ENCODE results near the gene CHST8.
"Not testable (repeated sequence)": the region's sequence is repeated elsewhere in the genome, so short reads cannot be mapped to it uniquely, and the experiment has no call there.

The CHST8 gene

DNA sequence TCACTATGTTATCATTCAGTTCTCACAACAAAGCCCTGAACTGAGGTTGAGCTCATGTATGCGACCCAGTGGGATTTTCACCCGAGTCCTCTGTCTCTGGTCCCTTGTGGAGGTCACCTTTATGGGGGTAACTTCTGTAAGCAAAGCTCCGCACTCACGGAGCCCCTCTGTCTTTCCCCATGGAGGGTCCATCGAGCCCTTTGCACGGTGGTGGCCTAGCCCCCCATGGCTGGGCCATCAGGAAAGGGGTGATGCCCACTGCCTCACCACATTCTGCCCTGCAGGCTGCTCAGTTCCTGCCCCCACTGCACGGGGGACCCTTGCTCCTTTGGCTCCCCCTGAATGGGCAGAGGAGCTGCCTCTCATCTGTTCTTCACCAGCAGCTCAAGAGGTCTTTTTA lies 39.6 kb downstream of the CHST8 start:
- no peak overlapping the region for H3K27ac ChIP-seq
- H3K4me3 ChIP-seq (ENCODE audit: low read depth, low read length): no peak overlapping the region
- no peaks in the 10 kb centered on the region for H3K36me3 ChIP-seq (replicated peaks)
- H3K27me3 ChIP-seq (replicated peaks): no peaks in the 10 kb centered on the region
- TF ChIP-seq, protein P1, sequence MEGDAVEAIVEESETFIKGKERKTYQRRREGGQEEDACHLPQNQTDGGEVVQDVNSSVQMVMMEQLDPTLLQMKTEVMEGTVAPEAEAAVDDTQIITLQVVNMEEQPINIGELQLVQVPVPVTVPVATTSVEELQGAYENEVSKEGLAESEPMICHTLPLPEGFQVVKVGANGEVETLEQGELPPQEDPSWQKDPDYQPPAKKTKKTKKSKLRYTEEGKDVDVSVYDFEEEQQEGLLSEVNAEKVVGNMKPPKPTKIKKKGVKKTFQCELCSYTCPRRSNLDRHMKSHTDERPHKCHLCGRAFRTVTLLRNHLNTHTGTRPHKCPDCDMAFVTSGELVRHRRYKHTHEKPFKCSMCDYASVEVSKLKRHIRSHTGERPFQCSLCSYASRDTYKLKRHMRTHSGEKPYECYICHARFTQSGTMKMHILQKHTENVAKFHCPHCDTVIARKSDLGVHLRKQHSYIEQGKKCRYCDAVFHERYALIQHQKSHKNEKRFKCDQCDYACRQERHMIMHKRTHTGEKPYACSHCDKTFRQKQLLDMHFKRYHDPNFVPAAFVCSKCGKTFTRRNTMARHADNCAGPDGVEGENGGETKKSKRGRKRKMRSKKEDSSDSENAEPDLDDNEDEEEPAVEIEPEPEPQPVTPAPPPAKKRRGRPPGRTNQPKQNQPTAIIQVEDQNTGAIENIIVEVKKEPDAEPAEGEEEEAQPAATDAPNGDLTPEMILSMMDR (IDR thresholded peaks at IDR 0.05; ENCODE audit: low read depth, low read length, missing control alignments): no peak
- DNase-seq: no peak
- in situ Hi-C loops (cut with HindIII; ENCODE audit: low pct_ligation_motif_present, low sequenced_read_pairs): no loop called here

DNA sequence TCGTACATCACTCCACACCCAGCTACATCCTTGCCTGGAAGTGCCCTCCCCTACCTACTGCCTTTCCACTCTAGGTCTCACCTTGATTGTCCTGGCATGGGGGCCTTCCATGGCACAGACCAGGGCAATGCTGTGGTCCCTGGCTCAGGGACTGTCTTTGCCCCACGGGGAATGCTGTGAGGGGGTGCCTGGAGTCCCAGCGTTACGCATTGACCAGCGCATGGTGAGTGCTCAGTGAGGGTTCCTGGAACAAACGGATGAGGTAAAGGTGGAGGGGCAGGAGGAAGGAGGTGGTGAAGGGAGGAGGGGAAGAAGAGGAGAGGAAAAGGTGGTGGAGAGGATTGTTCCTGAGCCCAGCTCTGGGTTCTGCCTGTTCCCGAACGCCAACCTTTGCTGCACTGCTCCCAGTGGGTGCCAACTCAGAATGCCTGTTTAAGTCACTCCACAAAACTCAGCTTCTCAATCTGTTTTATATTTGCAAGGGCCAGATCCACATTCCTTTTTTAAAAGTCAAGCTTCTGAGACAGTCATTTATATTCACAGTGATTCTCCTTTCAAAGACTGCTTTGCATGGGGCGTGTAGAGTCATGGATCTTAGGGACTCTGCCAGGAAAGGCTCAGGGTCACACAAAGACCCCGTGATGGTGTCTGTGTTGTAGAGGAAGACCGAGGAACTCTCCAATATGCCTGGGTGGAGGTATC lies 40.8 kb downstream of the CHST8 start:
- H3K27me3 ChIP-seq (replicated peaks): no peaks in the 10 kb centered on the region
- no peak overlapping the region for H3K27ac ChIP-seq
- H3K36me3 ChIP-seq (replicated peaks): no peaks in the 10 kb centered on the region
- DNase-seq: no peak
- TF ChIP-seq, protein P1 (IDR thresholded peaks at IDR 0.05; ENCODE audit: low read depth, low read length, missing control alignments): no peak
- H3K4me3 ChIP-seq (ENCODE audit: low read depth, low read length): no peak overlapping the region
- in situ Hi-C loops (cut with HindIII; ENCODE audit: low pct_ligation_motif_present, low sequenced_read_pairs): no loop called here

DNA sequence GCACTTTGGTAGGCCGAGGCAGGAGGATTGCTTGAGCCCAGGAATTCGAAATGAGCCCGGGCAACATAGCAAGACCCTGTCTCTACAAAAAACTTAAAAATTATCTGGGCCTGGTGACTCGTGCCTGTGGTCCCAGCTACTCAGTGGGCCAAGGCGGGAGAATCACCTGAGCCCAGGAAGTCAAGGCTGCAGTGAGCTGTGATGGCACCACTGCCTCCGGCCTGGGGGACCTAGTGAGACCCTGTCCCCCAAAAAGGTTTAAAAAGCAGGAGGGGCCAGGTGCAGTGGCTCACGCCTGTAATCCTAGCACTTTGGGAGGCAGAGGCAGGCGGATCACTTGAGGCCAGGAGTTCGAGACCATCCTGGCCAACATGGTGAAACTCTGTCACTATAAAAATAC lies 41.6 kb downstream of the CHST8 start:
- H3K36me3 ChIP-seq (replicated peaks); H3K27ac ChIP-seq; H3K27me3 ChIP-seq (replicated peaks); DNase-seq; in situ Hi-C loops (cut with HindIII; ENCODE audit: low pct_ligation_motif_present, low sequenced_read_pairs); H3K4me3 ChIP-seq (ENCODE audit: low read depth, low read length): not testable (repeated sequence)

DNA sequence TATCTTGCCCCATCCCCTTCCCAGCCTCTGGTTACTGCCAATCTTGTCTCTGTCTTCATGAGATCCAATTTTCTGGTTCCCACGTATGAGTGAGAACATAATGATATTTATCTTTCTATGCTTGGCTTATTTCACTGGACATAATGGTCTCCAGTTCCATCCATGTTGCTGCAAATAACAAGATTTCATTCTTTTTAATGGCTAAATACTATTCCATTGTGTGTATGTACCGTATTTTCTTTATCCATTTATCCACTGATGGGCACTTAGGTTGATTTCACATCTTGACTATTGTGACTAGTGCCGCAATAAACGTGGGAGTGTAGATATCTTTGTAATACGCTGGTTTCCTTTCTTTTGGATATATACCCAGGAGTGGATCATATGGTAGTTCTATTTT lies 43.0 kb downstream of the CHST8 start:
- no peak for DNase-seq
- no peak overlapping the region for H3K27ac ChIP-seq
- H3K4me3 ChIP-seq (ENCODE audit: low read depth, low read length): no peak overlapping the region
- TF ChIP-seq, protein P1 (IDR thresholded peaks at IDR 0.05; ENCODE audit: low read depth, low read length, missing control alignments): no peak
- no peaks in the 10 kb centered on the region for H3K36me3 ChIP-seq (replicated peaks)
- in situ Hi-C loops (cut with HindIII; ENCODE audit: low pct_ligation_motif_present, low sequenced_read_pairs): no loop called here
- no peaks in the 10 kb centered on the region for H3K27me3 ChIP-seq (replicated peaks)

DNA sequence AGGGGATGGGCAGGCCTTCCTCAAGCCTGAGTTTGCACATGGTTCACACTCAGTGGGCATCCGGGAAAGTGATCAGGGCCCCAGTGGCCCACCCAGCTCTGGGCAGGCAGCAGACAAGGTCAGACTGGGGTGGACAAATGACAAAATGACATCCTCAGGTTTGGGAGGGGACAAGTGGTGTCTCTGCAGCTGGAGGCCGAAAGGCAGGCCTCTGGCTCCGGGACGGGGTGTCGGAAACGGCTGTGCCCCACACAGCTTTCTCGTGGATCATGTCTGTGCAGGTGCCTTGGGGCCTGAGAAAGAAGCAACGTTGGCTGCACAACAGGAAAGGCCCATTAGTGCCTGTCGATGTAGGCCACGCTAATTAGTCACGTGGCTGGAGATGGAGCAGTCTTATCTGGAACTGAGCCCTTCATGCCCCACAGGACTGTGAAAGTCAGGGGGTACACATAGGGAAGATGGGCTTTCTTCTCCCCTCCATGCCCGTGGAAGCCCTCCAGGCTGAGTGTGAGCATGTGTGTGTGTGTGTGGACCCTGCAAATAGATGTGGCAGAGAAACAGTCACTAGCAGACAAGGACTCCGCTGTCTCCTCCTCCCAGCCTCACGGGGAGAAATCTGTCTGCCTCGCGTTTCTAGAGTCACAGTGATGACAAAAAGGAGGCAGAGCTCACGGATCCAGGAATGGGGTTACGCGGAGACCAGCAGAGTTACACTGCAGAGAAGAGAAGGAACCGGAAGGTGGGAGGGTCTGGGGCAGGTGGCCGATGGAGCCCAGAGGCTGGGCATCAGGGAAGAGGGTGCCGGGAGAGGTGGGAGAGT lies 44.2 kb downstream of the CHST8 start:
- H3K27ac ChIP-seq: no peak overlapping the region
- TF ChIP-seq, protein P1 (IDR thresholded peaks at IDR 0.05; ENCODE audit: low read depth, low read length, missing control alignments): no peak
- H3K27me3 ChIP-seq (replicated peaks): no peaks in the 10 kb centered on the region
- in situ Hi-C loops (cut with HindIII; ENCODE audit: low pct_ligation_motif_present, low sequenced_read_pairs): no loop called here
- H3K36me3 ChIP-seq (replicated peaks): no peaks in the 10 kb centered on the region
- H3K4me3 ChIP-seq (ENCODE audit: low read depth, low read length): no peak overlapping the region
- DNase-seq: no peak

DNA sequence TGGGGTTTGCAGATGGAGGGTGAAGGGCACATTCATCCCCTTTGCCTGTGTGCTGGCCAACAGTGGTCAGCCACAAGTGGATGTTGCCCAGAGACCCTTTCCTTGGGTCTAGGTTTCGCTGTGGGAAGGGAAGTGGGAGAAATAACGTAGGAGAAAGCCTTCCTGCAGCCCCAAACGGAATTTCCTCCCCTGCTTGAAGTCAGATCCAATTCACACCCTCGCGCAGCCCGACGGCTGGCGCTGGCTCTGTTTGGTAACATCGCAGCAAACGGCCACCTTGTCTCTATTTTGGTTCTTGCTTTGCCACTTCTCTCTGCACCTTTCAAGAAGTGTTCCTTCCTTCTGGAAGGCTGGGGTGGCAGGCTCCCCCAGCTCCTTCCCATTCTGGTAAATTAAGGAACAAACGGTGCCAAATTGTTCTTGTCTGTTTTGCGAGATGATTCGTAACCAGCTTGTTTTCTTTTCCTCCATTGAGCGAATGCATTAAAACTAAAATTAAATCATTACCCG lies 45.4 kb downstream of the CHST8 start:
- Histone ChIP-seq H3K36me3 (replicated peaks) (no peaks in the 10 kb centered on the region), H3K27ac (no peak overlapping the region), H3K4me3 (ENCODE audit: low read depth, low read length) (no peak overlapping the region), H3K27me3 (replicated peaks) (no peaks in the 10 kb centered on the region)
- TF ChIP-seq, protein P1 (IDR thresholded peaks at IDR 0.05; ENCODE audit: low read depth, low read length, missing control alignments): no peak
- DNase-seq: no peak
- in situ Hi-C loops (cut with HindIII; ENCODE audit: low pct_ligation_motif_present, low sequenced_read_pairs): no loop called here
